Mucosa of rectum (tissue), 2 donors: Measurements from ENCODE around the gene LIN37.

Experiments used
- H3K27ac ChIP-seq, 2 donors: one replicate each; pipeline ENCODE4 v1.7.0; 2013; ENCODE audit warnings: inconsistent platforms in 2 of 2, low read depth in 2 of 2, low read length in 2 of 2
- H3K27me3 ChIP-seq, 2 donors: one replicate each; pipeline ENCODE4 v1.7.0; 2013; ENCODE audit warnings: low read length in 2 of 2; ENCODE audit not compliant: control insufficient read depth in 2 of 2, insufficient read depth in 2 of 2
- H3K36me3 ChIP-seq, 2 donors: one replicate each; pipeline ENCODE4 v1.7.0; 2013; ENCODE audit warnings: low read length in 2 of 2; ENCODE audit not compliant: control insufficient read depth in 2 of 2, insufficient read depth in 2 of 2
- H3K4me1 ChIP-seq, 2 donors: one replicate each; pipeline ENCODE4 v1.7.0; 2013; ENCODE audit warnings: low read length in 2 of 2, mild to moderate bottlenecking in 1 of 2; ENCODE audit not compliant: control insufficient read depth in 2 of 2, insufficient read depth in 2 of 2
- H3K4me3 ChIP-seq, 2 donors: one replicate each; pipeline ENCODE4 v1.7.0; 2013; ENCODE audit warnings: low read length in 2 of 2
- H3K9ac ChIP-seq, 2 donors: one replicate each; pipeline ENCODE4 v1.7.0; 2013; ENCODE audit warnings: low read length in 2 of 2, low read depth in 1 of 2, mild to moderate bottlenecking in 1 of 2
- H3K9me3 ChIP-seq, 2 donors: one replicate each; pipeline ENCODE4 v1.7.0; 2013; ENCODE audit warnings: low read length in 2 of 2; ENCODE audit not compliant: control insufficient read depth in 2 of 2
- donor health status: healthy.
- donor health status: Normal muscosa, but diverticular disease.

The LIN37 gene

GRCh38 chr19:35753634-35754369 lies 5.4 kb downstream of the LIN37 start:
- Histone ChIP-seq H3K9ac (no peak overlapping the region), H3K4me3 (no peak overlapping the region), H3K27ac (no peak overlapping the region), H3K4me1 (peaks cover 26 to 28% of the 10 kb centered on the region in 2 donors), H3K9me3 (no peaks in the 10 kb centered on the region), H3K36me3 (peaks cover 15 to 18% of the 10 kb centered on the region in 2 donors), H3K27me3 (peaks cover 0 to 3% of the 10 kb centered on the region in 2 donors)

GRCh38 chr19:35754370-35755130 lies 6.2 kb downstream of the LIN37 start:
- no peaks in the 10 kb centered on the region for H3K9me3 ChIP-seq
- H3K27ac ChIP-seq: peak overlapping the region in 1 of 2 donors; percentile 97
- H3K4me3 ChIP-seq: no peak overlapping the region
- H3K36me3 ChIP-seq: peaks cover 15 to 18% of the 10 kb centered on the region in 2 donors
- peaks cover 0 to 3% of the 10 kb centered on the region in 2 donors for H3K27me3 ChIP-seq
- no peak overlapping the region for H3K9ac ChIP-seq
- H3K4me1 ChIP-seq: peaks cover 28% of the 10 kb centered on the region in 2 donors

GRCh38 chr19:35755131-35755549 lies 6.8 kb downstream of the LIN37 start:
- peak overlapping the region; percentile 48 to 56 for H3K4me3 ChIP-seq
- H3K36me3 ChIP-seq: peaks cover 15 to 18% of the 10 kb centered on the region in 2 donors
- H3K9me3 ChIP-seq: no peaks in the 10 kb centered on the region
- H3K9ac ChIP-seq: peak overlapping the region in 1 of 2 donors; percentile 47
- H3K27ac ChIP-seq: peak overlapping the region; percentile 59 to 97
- peaks cover 0 to 3% of the 10 kb centered on the region in 2 donors for H3K27me3 ChIP-seq
- H3K4me1 ChIP-seq: peaks cover 28% of the 10 kb centered on the region in 2 donors

- Histone ChIP-seq H3K9ac (peak overlapping the region; percentile 47), H3K36me3 (peaks cover 15 to 18% of the 10 kb centered on the region in 2 donors), H3K4me1 (peaks cover 28% of the 10 kb centered on the region in 2 donors), H3K27ac (peak overlapping the region; percentile 59 to 97), H3K9me3 (no peaks in the 10 kb centered on the region), H3K27me3 (peaks cover 0 to 3% of the 10 kb centered on the region in 2 donors), H3K4me3 (peak overlapping the region; percentile 48 to 56)
These were observed 7.4 kb downstream of the LIN37 start for GRCh38 chr19:35755550-35756376.

GRCh38 chr19:35756377-35757230 lies 8.2 kb downstream of the LIN37 start, which contains the start of gene HSPB6:
TSS of gene HSPB6 (minus strand) at chr19:35757029. CDS start at chr19:35757008, 21 bp downstream.
- Histone ChIP-seq H3K27ac (peak within 1 kb of the TSS; percentile 59 to 97), H3K36me3 (peaks cover 15 to 18% of the 10 kb centered on the region in 2 donors), H3K9me3 (no peaks in the 10 kb centered on the region), H3K9ac (peak within 1 kb of the TSS; percentile 47), H3K4me3 (peak within 1 kb of the TSS; percentile 57 to 98), H3K4me1 (peaks cover 28% of the 10 kb centered on the region in 2 donors), H3K27me3 (peaks cover 0 to 3% of the 10 kb centered on the region in 2 donors)

GRCh38 chr19:35757231-35757748 lies 8.9 kb downstream of the LIN37 start:
- H3K36me3 ChIP-seq: peaks cover 21 to 23% of the 10 kb centered on the region in 2 donors
- H3K9me3 ChIP-seq: no peaks in the 10 kb centered on the region
- no peak overlapping the region for H3K9ac ChIP-seq
- peaks cover 28% of the 10 kb centered on the region in 2 donors for H3K4me1 ChIP-seq
- peak overlapping the region; percentile 59 to 97 for H3K27ac ChIP-seq
- peaks cover 0 to 3% of the 10 kb centered on the region in 2 donors for H3K27me3 ChIP-seq
- H3K4me3 ChIP-seq: peak overlapping the region; percentile 57 to 98

GRCh38 chr19:35757749-35758608 lies 9.6 kb downstream of the LIN37 start, which contains the start of gene PROSER3:
TSS of gene PROSER3 (plus strand) at chr19:35758176. CDS start at chr19:35758216, 40 bp downstream.
- no peaks in the 10 kb centered on the region for H3K9me3 ChIP-seq
- peak within 1 kb of the TSS; percentile 94 to 97 for H3K27ac ChIP-seq
- H3K27me3 ChIP-seq: peaks cover 0 to 3% of the 10 kb centered on the region in 2 donors
- H3K36me3 ChIP-seq: peaks cover 15 to 17% of the 10 kb centered on the region in 2 donors
- H3K4me1 ChIP-seq: peaks cover 28% of the 10 kb centered on the region in 2 donors
- peak within 1 kb of the TSS; percentile 92 for H3K9ac ChIP-seq
- H3K4me3 ChIP-seq: peak within 1 kb of the TSS; percentile 98 to 100

GRCh38 chr19:35759697-35760096 lies 11.3 kb downstream of the LIN37 start:
- Histone ChIP-seq H3K9ac (no peak overlapping the region), H3K4me1 (peaks cover 28% of the 10 kb centered on the region in 2 donors), H3K36me3 (peaks cover 7 to 11% of the 10 kb centered on the region in 2 donors), H3K27ac (no peak overlapping the region), H3K27me3 (peaks cover 0 to 3% of the 10 kb centered on the region in 2 donors), H3K4me3 (no peak overlapping the region), H3K9me3 (no peaks in the 10 kb centered on the region)
